Tibial artery (tissue), 4 donors: ENCODE results near the gene COG4.

Experiments used
- DNase-seq, 2 donors: peaks; one replicate each; pipeline ENCODE4 v3.0.0-alpha.2; 2019
- H3K27ac ChIP-seq, 2 donors: fragments of 200-600 bp; sonication (generic) in 1 of 2; 1 replicate in 1 of 2; 2 replicates in 1 of 2; pipeline ENCODE4 v1.5.1; 2018 to 2019; ENCODE audit warnings: mild to moderate bottlenecking in 1 of 2
- H3K27me3 ChIP-seq, 2 donors: fragments of 200-600 bp; sonication (generic) in 1 of 2; one replicate each; pipeline versions ENCODE4 v1.5.1 to v1.6.0; 2016 to 2019
- H3K36me3 ChIP-seq, 3 donors: fragments of 200-600 bp; sonication (generic) in 2 of 3; one replicate each; pipeline ENCODE4 v1.5.1; 2016 to 2019; ENCODE audit warnings: mild to moderate bottlenecking in 2 of 3
- H3K4me1 ChIP-seq, 4 donors: fragments of 200-600 bp; sonication (generic) in 2 of 4; 1 replicate in 3 of 4; 2 replicates in 1 of 4; pipeline ENCODE4 v1.5.1; 2016 to 2019
- H3K4me3 ChIP-seq, 2 donors: fragments of 200-600 bp; sonication (generic) in 1 of 2; 1 replicate in 1 of 2; 2 replicates in 1 of 2; pipeline ENCODE4 v1.5.1; 2018 to 2019; ENCODE audit warnings: mild to moderate bottlenecking in 2 of 2
- H3K9me3 ChIP-seq, 3 donors: fragments of 200-600 bp; sonication (generic) in 1 of 3; one replicate each; pipeline ENCODE4 v1.5.1; 2016 to 2019
- intact Hi-C: fragments of 100-400 bp; cut with DNase I; formaldehyde crosslinking; loops from one replicate; pipeline ENCODE4 v1.15.0; 2023; ENCODE audit warnings: low total_unique reads
- TF ChIP-seq, protein P1 (sequence below), 2 experiments: fragments of 200-600 bp in 1 of 2; fragments of 450-650 bp in 1 of 2; IDR thresholded peaks; one replicate each; pipeline ENCODE4 v1.5.1; 2017 to 2019; ENCODE audit warnings: antibody characterized with exemption in 2 of 2, mild to moderate bottlenecking in 1 of 2, moderate library complexity in 1 of 2

The COG4 gene

GRCh38 chr16:70495425-70496182 lies 27.8 kb downstream of the COG4 start:
- Histone ChIP-seq H3K9me3 (no peaks in the 10 kb centered on the region), H3K36me3 (peaks cover 42 to 93% (median 84%) of the 10 kb centered on the region in 3 donors), H3K27me3 (no peaks in the 10 kb centered on the region), H3K4me1 (no peaks in the 10 kb centered on the region), H3K27ac (no peak overlapping the region), H3K4me3 (no peak overlapping the region)
- TF ChIP-seq, protein P1, sequence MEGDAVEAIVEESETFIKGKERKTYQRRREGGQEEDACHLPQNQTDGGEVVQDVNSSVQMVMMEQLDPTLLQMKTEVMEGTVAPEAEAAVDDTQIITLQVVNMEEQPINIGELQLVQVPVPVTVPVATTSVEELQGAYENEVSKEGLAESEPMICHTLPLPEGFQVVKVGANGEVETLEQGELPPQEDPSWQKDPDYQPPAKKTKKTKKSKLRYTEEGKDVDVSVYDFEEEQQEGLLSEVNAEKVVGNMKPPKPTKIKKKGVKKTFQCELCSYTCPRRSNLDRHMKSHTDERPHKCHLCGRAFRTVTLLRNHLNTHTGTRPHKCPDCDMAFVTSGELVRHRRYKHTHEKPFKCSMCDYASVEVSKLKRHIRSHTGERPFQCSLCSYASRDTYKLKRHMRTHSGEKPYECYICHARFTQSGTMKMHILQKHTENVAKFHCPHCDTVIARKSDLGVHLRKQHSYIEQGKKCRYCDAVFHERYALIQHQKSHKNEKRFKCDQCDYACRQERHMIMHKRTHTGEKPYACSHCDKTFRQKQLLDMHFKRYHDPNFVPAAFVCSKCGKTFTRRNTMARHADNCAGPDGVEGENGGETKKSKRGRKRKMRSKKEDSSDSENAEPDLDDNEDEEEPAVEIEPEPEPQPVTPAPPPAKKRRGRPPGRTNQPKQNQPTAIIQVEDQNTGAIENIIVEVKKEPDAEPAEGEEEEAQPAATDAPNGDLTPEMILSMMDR (IDR thresholded peaks at IDR 0.05): no peak
- no peak for DNase-seq
- intact Hi-C loops: no loop called here

DNA sequence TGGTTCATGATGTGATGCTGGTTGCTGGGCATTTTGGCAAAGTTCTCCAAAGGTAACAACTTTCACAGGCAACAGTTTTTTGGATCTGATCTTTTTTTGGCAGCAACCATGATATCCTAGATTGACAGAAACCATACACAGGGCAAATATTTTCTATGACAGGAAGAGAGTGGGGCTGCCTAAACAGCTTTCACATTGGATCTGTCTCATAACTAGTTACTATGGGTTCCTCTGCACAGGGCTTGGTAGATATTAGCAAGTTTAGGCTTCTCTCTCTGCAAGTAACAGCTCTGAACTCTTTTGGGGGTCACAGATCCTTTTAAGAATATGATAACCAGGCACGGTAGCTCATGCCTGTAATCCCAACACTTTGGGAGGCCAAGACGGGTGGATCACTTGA lies 28.6 kb downstream of the COG4 start:
- Histone ChIP-seq H3K36me3 (peaks cover 46 to 93% (median 86%) of the 10 kb centered on the region in 3 donors), H3K27ac (no peak overlapping the region), H3K4me3 (no peak overlapping the region), H3K27me3 (no peaks in the 10 kb centered on the region), H3K9me3 (no peaks in the 10 kb centered on the region), H3K4me1 (no peaks in the 10 kb centered on the region)
- no peak for DNase-seq
- TF ChIP-seq, protein P1 (IDR thresholded peaks at IDR 0.05): no peak
- intact Hi-C loops: no loop called here

GRCh38 chr16:70494202-70494770 lies 29.1 kb downstream of the COG4 start:
- no peak for DNase-seq
- TF ChIP-seq, protein P1 (IDR thresholded peaks at IDR 0.05): no peak
- Histone ChIP-seq H3K27ac (no peak overlapping the region), H3K9me3 (no peaks in the 10 kb centered on the region), H3K4me3 (no peak overlapping the region), H3K4me1 (no peaks in the 10 kb centered on the region), H3K27me3 (no peaks in the 10 kb centered on the region), H3K36me3 (peaks cover 50 to 93% (median 90%) of the 10 kb centered on the region in 3 donors)
- intact Hi-C loops: no loop called here

- Histone ChIP-seq H3K36me3 (peaks cover 55 to 93% (median 91%) of the 10 kb centered on the region in 3 donors), H3K4me3 (no peak overlapping the region), H3K27me3 (no peaks in the 10 kb centered on the region), H3K9me3 (no peaks in the 10 kb centered on the region), H3K27ac (no peak overlapping the region), H3K4me1 (no peaks in the 10 kb centered on the region)
- no peak for DNase-seq
- TF ChIP-seq, protein P1 (IDR thresholded peaks at IDR 0.05): no peak
- intact Hi-C loops: no loop called here
These were observed 29.6 kb downstream of the COG4 start for GRCh38 chr16:70493802-70494201.

GRCh38 chr16:70490261-70490660 lies 33.1 kb downstream of the COG4 start:
- no peak overlapping the region for H3K27ac ChIP-seq
- no peak overlapping the region for H3K4me3 ChIP-seq
- H3K36me3 ChIP-seq: peaks cover 44 to 97% (median 68%) of the 10 kb centered on the region in 3 donors
- no peaks in the 10 kb centered on the region for H3K4me1 ChIP-seq
- H3K9me3 ChIP-seq: no peaks in the 10 kb centered on the region
- intact Hi-C loops: no loop called here
- TF ChIP-seq, protein P1 (IDR thresholded peaks at IDR 0.05): no peak
- no peak for DNase-seq
- H3K27me3 ChIP-seq: no peaks in the 10 kb centered on the region
